ENCODE measurements around the gene PKD1L1.

DNA sequence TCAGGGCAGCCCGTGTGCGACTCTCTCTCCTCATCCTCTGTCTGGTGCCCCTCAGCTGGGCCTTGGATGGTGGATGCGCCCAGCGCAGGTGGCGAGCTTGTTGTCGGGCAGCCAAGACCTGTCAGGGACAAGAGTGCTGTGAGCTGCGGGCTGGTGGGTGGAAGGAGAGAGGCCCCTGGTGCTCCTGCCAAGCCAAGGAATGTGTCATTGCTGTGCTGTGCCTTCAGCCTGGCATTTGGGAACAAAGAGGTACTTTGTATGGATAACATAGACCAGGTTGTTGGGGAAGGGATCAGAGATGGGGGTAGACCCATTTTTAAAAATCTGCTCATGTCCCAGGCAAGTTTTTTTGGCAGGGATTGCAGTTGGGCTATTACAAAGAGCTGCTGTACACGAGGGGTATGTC is 120.9 kb downstream of the PKD1L1 start:
- TF ChIP-seq EZH2 (IDR thresholded peaks at IDR 0.05; ENCODE audit: borderline replicate concordance, insufficient read depth, low read length, poor library complexity, severe bottlenecking) (no peak), POLR2AphosphoS5 (IDR thresholded peaks at IDR 0.05) (no peak)
- TF ChIP-seq, protein P1, sequence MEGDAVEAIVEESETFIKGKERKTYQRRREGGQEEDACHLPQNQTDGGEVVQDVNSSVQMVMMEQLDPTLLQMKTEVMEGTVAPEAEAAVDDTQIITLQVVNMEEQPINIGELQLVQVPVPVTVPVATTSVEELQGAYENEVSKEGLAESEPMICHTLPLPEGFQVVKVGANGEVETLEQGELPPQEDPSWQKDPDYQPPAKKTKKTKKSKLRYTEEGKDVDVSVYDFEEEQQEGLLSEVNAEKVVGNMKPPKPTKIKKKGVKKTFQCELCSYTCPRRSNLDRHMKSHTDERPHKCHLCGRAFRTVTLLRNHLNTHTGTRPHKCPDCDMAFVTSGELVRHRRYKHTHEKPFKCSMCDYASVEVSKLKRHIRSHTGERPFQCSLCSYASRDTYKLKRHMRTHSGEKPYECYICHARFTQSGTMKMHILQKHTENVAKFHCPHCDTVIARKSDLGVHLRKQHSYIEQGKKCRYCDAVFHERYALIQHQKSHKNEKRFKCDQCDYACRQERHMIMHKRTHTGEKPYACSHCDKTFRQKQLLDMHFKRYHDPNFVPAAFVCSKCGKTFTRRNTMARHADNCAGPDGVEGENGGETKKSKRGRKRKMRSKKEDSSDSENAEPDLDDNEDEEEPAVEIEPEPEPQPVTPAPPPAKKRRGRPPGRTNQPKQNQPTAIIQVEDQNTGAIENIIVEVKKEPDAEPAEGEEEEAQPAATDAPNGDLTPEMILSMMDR (IDR thresholded peaks at IDR 0.05; ENCODE audit: poor library complexity, severe bottlenecking) = no peak
- TF ChIP-seq, protein P2, sequence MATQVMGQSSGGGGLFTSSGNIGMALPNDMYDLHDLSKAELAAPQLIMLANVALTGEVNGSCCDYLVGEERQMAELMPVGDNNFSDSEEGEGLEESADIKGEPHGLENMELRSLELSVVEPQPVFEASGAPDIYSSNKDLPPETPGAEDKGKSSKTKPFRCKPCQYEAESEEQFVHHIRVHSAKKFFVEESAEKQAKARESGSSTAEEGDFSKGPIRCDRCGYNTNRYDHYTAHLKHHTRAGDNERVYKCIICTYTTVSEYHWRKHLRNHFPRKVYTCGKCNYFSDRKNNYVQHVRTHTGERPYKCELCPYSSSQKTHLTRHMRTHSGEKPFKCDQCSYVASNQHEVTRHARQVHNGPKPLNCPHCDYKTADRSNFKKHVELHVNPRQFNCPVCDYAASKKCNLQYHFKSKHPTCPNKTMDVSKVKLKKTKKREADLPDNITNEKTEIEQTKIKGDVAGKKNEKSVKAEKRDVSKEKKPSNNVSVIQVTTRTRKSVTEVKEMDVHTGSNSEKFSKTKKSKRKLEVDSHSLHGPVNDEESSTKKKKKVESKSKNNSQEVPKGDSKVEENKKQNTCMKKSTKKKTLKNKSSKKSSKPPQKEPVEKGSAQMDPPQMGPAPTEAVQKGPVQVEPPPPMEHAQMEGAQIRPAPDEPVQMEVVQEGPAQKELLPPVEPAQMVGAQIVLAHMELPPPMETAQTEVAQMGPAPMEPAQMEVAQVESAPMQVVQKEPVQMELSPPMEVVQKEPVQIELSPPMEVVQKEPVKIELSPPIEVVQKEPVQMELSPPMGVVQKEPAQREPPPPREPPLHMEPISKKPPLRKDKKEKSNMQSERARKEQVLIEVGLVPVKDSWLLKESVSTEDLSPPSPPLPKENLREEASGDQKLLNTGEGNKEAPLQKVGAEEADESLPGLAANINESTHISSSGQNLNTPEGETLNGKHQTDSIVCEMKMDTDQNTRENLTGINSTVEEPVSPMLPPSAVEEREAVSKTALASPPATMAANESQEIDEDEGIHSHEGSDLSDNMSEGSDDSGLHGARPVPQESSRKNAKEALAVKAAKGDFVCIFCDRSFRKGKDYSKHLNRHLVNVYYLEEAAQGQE (IDR thresholded peaks at IDR 0.05; ENCODE audit: borderline replicate concordance) = no peak

Measured in neural cell (in vitro differentiated cells).